Forelimb muscle (tissue), 1 donor: ENCODE data around the gene MRNIP. TPM values are rescaled to one million over a fixed set of nuclear protein-coding genes. Genes with fewer than 3 reads are reported as not detected.

Source experiments
- DNase-seq: peaks from one replicate; pipeline ENCODE4 v3.0.0-alpha.2; 2013; ENCODE audit warnings: low read depth
- polyA plus RNA-seq: library from polyadenylated mRNA; unstranded; fragments of 120-200 nt; gene quantifications from one replicate; pipeline ENCODE4 v1.2.1, GENCODE V29; 2013; ENCODE audit not compliant: insufficient read length

The MRNIP gene
- polyA plus RNA-seq, 1 donor, result 15.2 TPM

DNA sequence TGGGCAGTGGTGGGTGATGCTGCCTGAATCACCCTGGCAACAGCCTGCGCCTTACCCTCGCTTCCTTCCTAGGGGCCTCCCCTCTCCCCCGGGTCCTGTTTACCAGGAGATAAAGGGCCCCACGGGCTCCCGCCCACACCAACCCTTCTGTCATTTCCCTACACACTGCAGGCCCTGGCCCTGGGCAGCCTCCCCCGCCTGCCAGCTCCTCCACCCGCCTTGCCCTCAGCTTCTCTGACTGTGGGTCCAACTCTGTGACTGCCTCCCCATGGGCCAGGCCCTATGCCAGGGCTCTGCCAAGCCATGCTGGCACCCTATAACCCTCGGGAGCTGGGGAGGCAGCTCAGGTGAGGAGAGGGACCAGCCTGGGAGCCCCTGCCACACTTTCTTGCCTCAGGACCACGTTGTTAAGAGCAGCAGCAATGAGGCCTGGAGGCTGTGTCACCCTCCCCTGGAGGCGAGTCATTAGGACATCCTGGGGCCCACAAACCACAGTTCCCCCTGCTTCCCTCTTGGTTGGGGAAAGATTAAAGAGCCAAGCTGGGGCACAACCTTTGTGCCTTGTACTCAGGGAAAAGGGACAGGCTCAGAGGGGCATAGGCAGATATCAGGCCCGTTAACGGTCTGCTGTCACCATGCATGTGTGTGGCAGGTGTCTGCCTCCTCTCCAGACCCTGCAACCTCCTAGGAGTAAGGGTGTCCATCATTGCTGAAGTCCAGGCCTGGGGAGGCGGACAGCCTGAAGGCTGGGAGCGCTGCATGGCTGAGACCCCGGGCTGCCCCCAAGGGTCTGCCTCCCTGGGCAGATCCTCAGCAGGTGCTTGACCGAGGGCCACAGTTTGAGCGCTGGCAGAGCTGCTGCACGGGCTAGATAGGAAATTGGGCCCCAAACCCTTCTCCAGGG lies 54.7 kb downstream of the MRNIP start:
- no peak for DNase-seq

DNA sequence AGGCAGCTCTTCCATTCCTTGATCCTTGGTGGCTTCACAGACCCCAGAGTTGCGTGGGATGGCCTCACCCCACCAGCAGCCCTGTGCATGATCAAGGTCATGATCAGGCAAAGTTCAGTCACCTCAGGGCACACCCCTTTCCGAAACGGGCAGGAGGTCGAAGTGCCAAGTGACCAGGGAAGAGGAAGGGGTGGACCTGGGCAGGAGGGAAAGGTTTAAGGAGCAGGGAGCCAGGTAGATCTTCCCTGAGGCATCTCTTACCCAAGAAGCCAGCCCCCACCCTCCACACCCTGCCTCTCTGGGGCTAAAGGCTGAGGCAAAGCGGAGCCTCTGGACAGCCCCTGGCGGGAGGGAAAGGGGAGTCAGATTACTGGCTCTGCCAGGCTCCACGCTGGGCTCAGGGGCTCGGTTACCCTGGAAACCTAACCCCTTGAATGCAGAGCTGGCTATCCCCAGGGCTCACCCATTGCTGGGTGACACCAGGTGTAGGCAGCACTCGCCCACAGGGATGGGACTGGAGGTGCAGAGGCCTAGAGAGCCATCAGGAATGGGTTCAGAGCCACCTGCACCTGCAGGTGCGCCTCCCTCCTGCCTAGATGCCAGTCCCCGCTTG lies 55.6 kb downstream of the MRNIP start:
- no peak for DNase-seq

GRCh38 chr5:179802207-179802883 lies 56.3 kb downstream of the MRNIP start:
- no peak for DNase-seq

GRCh38 chr5:179801304-179802206 lies 57.1 kb downstream of the MRNIP start:
- no peak for DNase-seq

GRCh38 chr5:179800696-179801201 lies 57.9 kb downstream of the MRNIP start:
- DNase-seq, result no peak

DNA sequence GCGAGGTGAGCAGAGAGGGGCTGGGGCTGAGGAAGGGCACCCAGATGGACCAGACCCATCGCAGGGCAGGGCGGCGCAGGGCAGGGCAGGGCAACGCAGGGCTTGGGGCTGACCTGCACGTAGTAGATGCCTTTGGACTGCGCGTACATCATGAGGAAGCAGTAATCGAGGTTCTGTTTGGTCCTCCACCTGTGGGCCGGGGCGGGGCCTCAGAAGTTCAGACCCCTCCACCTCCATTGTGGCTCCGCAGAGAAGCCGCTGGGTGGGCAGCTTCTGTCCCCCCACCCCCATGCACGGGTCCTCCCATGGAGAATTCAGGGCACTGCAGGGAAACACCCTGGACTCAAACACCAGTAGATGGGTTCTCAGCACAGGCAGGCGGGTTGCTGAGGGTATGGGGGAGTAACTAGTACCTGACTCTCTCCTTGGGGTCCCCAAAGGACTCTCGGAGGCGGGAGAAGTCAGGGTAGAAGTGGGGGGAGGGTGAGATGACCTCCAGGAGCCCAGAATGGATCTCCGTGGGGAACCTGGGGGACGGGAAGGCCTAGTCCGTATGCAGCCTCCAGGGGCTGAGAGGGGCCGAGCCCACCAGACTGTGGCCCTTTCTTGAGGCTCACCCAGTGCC lies 58.4 kb downstream of the MRNIP start:
- no peak for DNase-seq

GRCh38 chr5:179799644-179799973 lies 59.0 kb downstream of the MRNIP start:
- DNase-seq, result no peak

GRCh38 chr5:179798771-179799643 lies 59.6 kb downstream of the MRNIP start:
- no peak for DNase-seq

DNA sequence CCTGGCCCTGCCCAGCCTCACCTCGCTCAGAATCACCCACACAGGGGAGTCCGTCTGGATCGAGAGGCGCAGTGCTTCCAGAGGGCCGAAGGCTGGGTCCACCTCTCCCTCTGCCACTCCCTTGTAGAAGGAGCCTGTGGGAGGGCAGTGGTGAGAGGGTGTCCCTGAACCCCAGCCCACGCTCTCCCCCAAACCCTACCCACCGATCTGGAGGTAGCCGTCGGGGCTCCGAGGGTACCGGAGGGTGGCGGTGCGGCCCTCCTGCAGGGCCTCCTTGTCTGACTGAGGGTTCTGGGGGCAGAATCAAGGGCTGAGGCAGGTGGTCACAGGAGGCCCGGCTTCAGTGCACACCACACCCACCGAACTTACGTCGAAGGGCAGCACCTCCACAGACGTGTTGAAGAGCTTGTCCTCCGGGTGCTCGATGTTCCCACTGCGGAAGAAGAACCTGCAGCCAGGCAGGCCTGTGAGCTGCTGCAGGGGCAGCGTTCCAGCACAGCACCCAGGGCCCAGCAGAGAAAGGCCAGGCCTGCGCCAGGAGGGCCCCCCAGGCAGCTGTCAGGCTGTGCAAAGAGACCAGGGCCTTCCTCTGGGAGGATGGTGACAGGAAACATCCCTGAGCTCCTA lies 60.4 kb downstream of the MRNIP start:
- DNase-seq, result no peak

GRCh38 chr5:179797741-179798140 lies 60.9 kb downstream of the MRNIP start:
- no peak for DNase-seq

DNA sequence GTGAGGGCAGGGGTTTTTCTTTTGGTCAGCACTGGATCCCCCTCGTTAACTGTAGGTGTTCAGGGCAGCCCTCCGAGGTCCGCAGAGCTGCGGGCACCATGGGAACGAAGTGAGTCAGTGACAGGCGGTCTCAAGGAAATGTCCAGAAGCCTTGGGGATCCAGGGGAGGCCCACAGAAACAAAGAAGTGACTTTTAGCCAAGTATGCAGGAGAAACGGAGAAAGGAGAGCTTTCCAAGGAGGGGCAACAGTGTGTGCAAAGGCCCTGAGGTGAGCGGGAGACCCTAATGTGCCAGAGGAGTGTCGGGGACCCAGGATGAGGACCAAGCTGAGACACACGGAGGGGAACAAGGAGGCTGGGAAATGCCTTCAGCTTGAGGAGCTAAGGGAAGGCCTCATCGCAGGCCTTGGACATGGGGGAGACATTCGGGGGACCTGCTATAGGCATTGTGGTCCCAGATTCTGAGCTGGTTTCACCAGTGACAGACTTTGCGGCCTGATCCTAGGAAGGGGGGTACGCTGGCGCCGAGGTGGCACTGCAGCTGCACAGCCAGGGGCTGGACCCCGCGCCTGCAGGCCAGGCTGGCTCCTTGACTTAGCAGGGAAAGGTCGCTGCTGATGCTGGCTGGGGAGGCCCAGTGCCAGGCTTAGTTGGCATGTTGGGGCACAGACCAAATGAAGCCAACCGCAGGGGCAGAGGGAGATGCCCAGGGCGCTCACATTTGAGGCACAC lies 61.6 kb downstream of the MRNIP start:
- DNase-seq, result no peak

GRCh38 chr5:179795863-179796833 lies 62.5 kb downstream of the MRNIP start:
- no peak for DNase-seq

DNA sequence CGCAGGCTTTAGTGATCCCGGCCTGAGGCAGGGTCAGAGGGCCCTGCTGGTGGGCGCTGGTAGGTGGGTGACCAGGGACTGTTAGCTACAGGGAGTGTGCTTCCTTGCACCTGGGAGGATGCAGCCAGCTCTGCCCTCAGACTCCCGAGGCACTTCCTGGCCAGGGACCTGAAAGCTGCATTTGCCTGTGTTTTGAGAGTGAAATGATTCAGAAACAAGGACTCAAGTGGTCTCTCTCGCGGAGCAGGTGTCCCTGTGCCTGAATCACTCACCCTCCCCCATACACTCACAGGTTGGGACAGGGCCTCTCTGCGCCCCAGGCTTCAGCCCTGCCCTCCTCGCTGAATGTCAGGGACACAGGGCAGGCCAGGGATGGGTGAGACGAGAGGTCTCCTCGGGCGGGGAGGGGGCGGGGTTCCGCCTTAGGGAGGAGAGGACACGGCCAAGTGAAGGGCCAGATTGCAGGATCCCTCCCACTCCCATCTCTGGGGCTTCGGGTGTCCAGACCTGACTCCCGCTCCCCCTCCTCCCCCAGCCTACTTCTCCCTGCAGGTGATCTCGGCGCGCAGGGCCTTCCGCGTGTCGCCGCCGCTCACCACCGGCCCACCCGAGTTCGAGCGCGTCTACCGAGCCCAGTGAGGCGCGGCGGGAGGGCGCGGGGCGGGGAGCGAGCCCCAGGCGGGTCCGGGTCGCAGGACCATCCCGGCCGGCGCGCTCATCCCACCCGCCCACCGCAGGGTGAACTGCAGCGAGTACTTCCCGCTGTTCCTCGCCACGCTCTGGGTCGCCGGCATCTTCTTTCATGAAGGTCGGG lies 63.4 kb downstream of the MRNIP start:
- no peak for DNase-seq

- no peak for DNase-seq
Observed at GRCh38 chr5:179794575-179794974, 64.0 kb downstream of the MRNIP start.

- no peak for DNase-seq
Observed at GRCh38 chr5:179794171-179794570, 64.4 kb downstream of the MRNIP start.

DNA sequence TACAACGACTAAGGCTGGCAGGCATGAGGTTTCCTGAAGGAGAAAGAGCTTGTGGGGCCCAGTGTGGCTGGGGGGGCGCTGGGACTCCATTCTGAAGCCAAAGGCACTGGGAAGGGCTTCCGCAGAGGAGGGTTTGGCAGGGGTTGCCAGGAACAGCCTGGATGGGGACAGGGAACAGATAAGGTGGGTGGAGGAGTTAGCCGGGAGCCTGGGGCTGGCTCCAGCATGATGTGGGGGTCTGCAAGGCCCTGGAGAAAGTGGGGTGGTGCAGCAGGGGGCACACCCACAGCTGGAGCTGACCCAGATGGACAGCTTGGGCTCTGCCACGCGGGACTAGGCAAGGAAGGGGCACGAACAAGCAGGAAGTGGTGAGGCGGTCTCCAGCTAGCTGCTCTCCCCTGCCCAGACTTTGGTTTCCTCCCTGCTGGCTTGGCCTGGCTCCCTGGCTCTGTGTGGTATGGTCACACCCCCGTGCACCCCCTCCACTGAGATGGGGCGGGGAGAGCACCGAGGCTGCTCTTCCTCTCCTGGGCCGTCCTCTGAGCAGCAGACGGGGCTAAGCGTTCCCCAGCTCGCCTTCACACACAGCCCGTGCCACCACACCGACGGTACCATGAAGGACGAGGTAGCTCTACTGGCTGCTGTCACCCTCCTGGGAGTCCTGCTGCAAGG lies 65.0 kb downstream of the MRNIP start, which contains the start of gene LTC4S:
LTC4S (plus strand) TSS at position 519 of the 672 bp plus-strand sequence; CDS start at position 614, 95 bp downstream.
- no peak for DNase-seq
